Calu3 (cell line): ENCODE data around the gene SELENOS. TPM values are rescaled to one million over a fixed set of nuclear protein-coding genes. Genes with fewer than 3 reads are reported as not detected.

Source experiments
- BruUV-seq: library from RNA; stranded (reverse); fragments of 400-500 nt; replicated peaks from 2 replicates; lab custom pipeline; 2021; lab: Mats Ljungman, UMichigan
- CTCF ChIA-PET: fragments of 300-600 bp; sonication (Branson Sonifier 250); formaldehyde crosslinking; loops from one replicate; lab custom pipeline; 2022; ENCODE audit warnings: antibody characterized with exemption; lab: Charles Lee
- DNase-seq: peaks from one replicate; pipeline ENCODE4 v3.0.0; 2022
- H3K27ac Mint-ChIP-seq: one replicate; pipeline ENCODE4 v1.8.0; 2022; ENCODE audit warnings: mixed read lengths; ENCODE audit not compliant: unreplicated experiment
- H3K27me3 Mint-ChIP-seq: one replicate; pipeline ENCODE4 v1.8.0; 2022; ENCODE audit warnings: mixed read lengths; ENCODE audit not compliant: unreplicated experiment
- H3K36me3 Mint-ChIP-seq: one replicate; pipeline ENCODE4 v1.8.0; 2022; ENCODE audit warnings: mild to moderate bottlenecking, moderate library complexity, mixed read lengths; ENCODE audit not compliant: insufficient read depth, unreplicated experiment
- H3K4me1 Mint-ChIP-seq: one replicate; pipeline ENCODE4 v1.8.0; 2022; ENCODE audit warnings: mild to moderate bottlenecking, low read depth, mixed read lengths; ENCODE audit not compliant: unreplicated experiment
- H3K4me3 Mint-ChIP-seq: one replicate; pipeline ENCODE4 v1.8.0; 2022; ENCODE audit warnings: mild to moderate bottlenecking, low read depth, moderate library complexity, mixed read lengths; ENCODE audit not compliant: unreplicated experiment
- H3K9me3 Mint-ChIP-seq: one replicate; pipeline ENCODE4 v1.8.0; 2022; ENCODE audit warnings: low read depth, mixed read lengths; ENCODE audit not compliant: unreplicated experiment
- intact Hi-C: fragments of 100-400 bp; cut with micrococcal nuclease; formaldehyde crosslinking; loops from one replicate; pipeline ENCODE4 v1.10.0; 2022; ENCODE audit not compliant: unreplicated experiment
- total RNA-seq: library from RNA; stranded (reverse); gene quantifications from 2 replicates; pipeline ENCODE4 v1.2.3, GENCODE V29; 2022
- TF ChIP-seq, protein P1 (sequence below): fragments of 200-600 bp; IDR thresholded peaks from one replicate; pipeline ENCODE4 v1.8.0; 2022; ENCODE audit warnings: antibody characterized with exemption; ENCODE audit not compliant: unreplicated experiment

The SELENOS gene
- total RNA-seq, 1 experiment from 2014 or later, result 85.0 TPM

DNA sequence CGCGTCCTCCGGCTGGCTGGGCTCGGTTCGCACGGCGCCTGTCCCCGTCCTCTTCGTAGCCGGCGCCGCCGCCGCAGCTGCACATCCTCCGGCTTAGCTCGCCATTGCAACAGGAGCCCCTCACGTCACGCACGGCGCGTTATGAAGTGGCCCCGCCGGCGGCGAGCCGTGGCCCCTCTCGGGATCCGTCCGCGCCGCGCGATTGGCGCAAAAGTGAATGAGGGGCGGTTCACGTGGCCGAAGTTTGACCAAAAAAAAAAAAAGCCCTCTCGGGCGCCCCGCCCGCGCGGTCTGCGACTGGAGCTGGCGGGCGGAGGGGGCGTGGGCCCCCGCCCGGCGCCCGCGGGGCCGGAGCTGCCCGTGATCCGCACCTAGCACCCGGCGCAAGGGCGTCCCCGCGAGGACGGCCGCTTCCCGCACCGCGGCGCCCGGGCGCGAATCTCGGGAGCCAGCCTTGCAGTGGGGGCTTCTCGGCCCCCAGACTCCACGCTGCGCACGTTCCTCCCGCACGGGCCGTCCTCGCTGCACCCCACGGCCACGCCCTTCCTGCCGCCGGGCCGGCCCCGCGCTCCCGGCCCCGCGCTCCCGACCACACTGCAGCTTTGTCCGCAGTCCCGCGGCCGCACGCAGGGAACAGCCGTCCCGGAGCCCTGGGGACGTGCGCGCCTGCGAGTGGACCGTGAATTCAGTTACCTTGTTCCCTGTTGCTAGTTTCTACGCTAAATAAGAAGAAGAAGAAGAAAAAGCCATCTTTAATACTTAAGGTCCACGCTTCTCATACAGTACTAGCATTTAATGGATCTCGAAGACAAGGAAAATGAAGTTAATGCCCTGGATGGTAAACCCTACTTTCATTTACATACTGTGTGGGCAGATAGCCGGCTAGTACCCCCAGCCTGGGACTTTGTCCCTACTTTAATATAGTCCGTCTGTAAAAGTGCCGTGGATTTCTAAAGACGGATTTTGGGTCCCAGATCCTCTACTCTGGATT lies 25.2 kb downstream of the SELENOS start, which contains the start of gene CHSY1:
TSS of gene CHSY1 (minus strand) at position 219 of the 991 bp plus-strand sequence. CDS start 592 bp downstream, outside the sequence.
- Mint-ChIP-seq H3K9me3 (no peaks in the 10 kb centered on the region), H3K27ac (peak within 1 kb of the TSS; percentile 64), H3K4me1 (peaks cover 16% of the 10 kb centered on the region), H3K36me3 (peaks cover 34% of the 10 kb centered on the region), H3K4me3 (peak within 1 kb of the TSS; percentile 83), H3K27me3 (peaks cover 14% of the 10 kb centered on the region)
- TF ChIP-seq, protein P1, sequence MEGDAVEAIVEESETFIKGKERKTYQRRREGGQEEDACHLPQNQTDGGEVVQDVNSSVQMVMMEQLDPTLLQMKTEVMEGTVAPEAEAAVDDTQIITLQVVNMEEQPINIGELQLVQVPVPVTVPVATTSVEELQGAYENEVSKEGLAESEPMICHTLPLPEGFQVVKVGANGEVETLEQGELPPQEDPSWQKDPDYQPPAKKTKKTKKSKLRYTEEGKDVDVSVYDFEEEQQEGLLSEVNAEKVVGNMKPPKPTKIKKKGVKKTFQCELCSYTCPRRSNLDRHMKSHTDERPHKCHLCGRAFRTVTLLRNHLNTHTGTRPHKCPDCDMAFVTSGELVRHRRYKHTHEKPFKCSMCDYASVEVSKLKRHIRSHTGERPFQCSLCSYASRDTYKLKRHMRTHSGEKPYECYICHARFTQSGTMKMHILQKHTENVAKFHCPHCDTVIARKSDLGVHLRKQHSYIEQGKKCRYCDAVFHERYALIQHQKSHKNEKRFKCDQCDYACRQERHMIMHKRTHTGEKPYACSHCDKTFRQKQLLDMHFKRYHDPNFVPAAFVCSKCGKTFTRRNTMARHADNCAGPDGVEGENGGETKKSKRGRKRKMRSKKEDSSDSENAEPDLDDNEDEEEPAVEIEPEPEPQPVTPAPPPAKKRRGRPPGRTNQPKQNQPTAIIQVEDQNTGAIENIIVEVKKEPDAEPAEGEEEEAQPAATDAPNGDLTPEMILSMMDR, result no peak
- no TSS peak for BruUV-seq
- DNase-seq, result peak; percentile 90
- CTCF ChIA-PET, result interaction anchor here (0.6 to 0.9 kb wide), 3 partner anchors 62 to 283 kb away, joined by 3 to 4 read pairs (median 3); no protein-coding TSS in a partner anchor
- intact Hi-C loops, result loop anchor here (1.0 to 10.0 kb wide), 4 partner anchors 14 to 327 kb away; no protein-coding TSS in a partner anchor

DNA sequence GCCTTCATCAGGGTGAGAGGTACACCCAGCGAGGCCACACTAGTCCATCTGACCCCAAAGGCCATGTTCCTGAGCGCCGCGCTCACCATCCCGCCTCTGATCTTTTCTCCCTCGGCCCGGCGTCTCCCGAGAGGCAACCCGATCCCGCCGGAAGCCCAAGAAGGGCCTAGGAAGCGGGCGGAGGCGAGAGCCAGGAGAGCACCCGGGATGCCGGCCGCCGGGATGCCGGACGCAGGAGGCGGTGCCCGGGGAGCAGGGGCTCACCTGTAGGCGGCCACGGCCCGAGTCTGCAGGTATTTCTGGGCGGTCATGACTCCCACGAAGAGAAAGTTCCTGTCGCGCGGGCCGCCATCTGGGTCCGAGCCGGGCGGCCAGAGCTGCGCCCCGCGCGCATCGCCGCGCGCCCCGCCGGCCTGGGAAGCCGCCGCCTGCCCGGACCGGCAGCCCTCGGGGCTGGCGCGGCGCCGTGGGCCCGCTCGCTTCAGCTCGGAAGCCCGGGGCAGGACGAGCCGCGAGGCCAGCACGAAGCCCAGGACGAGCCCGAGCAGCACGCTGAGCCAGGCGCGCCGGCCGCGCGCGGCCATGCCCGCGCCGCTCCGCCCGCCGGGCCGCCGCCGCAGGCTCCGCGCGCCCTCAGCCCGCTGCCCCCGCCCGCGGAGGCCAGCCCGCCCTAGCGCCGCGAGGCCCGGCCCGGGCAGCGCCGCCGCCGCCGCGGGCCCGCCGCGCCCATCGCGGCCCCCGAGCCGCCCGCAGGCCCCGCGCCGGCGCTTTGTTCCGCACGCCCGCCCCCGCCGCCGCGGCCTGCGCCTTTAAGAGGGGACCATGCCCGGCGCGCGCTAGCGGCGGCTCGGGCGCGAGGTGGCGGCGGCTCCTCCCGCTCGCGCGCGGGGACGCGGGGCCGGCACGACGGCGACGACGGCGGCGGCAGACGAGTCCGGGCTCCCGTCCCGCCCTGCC lies 26.1 kb downstream of the SELENOS start:
- peaks cover 14% of the 10 kb centered on the region for H3K27me3 Mint-ChIP-seq

GRCh38 chr15:101250341-101250831 lies 26.9 kb downstream of the SELENOS start:
- peak overlapping the region; percentile 83 for H3K4me3 Mint-ChIP-seq
- no peak for DNase-seq
- no peaks in the 10 kb centered on the region for H3K9me3 Mint-ChIP-seq
- CTCF ChIA-PET, result interaction anchor here (0.6 to 1.3 kb wide), 3 partner anchors 142 to 242 kb away, joined by 3 to 7 read pairs (median 3); no protein-coding TSS in a partner anchor
- H3K27ac Mint-ChIP-seq, result peak overlapping the region; percentile 7
- TF ChIP-seq, protein P1, result no peak
- intact Hi-C loops, result loop anchor here (1.0 to 10.0 kb wide), 4 partner anchors 83 to 326 kb away; no protein-coding TSS in a partner anchor
- peaks cover 14% of the 10 kb centered on the region for H3K27me3 Mint-ChIP-seq
- TSS peak; percentile 63 for BruUV-seq
- peaks cover 34% of the 10 kb centered on the region for H3K36me3 Mint-ChIP-seq
- H3K4me1 Mint-ChIP-seq, result peaks cover 20% of the 10 kb centered on the region

More for the DNA sequence above, 26.1 kb downstream of the SELENOS start:
- Mint-ChIP-seq H3K27ac (peak overlapping the region; percentile 7), H3K9me3 (no peaks in the 10 kb centered on the region), H3K4me3 (peak overlapping the region; percentile 83), H3K4me1 (peaks cover 20% of the 10 kb centered on the region), H3K36me3 (peaks cover 34% of the 10 kb centered on the region)
- peak; percentile 58 for DNase-seq
- intact Hi-C loops, result loop anchor here (1.0 to 10.0 kb wide), 5 partner anchors 13 to 326 kb away; no protein-coding TSS in a partner anchor
- TF ChIP-seq, protein P1, result no peak
- CTCF ChIA-PET, result interaction anchor here (0.6 to 1.3 kb wide), 5 partner anchors 143 to 282 kb away, joined by 3 to 7 read pairs (median 3); no protein-coding TSS in a partner anchor
- BruUV-seq, result no TSS peak
